Spleen (tissue), 11 donors: ENCODE results near the gene FOXB1. TPM values are rescaled to one million over a fixed set of nuclear protein-coding genes. Genes with fewer than 3 reads are reported as not detected.

Experiments
- DNase-seq: peaks from one replicate; pipeline ENCODE4 v3.0.0-alpha.2; 2020
- H3K27ac ChIP-seq, 8 donors: fragments of 200-600 bp; sonication (generic) in 7 of 8; 1 replicate in 4 of 8; 2 replicates in 4 of 8; pipeline versions ENCODE4 v1.5.0 to v1.8.0; 2016 to 2021; ENCODE audit warnings: inconsistent platforms in 4 of 8, mild to moderate bottlenecking in 4 of 8, moderate library complexity in 1 of 8
- H3K27me3 ChIP-seq, 7 donors: fragments of 200-600 bp; sonication (generic) in 6 of 7; replicated peaks in 1 of 7; 1 replicate in 4 of 7; 2 replicates in 3 of 7; pipeline versions ENCODE4 v1.5.0 to v1.8.0; 2016 to 2021; ENCODE audit warnings: inconsistent platforms in 3 of 7, mild to moderate bottlenecking in 1 of 7
- H3K36me3 ChIP-seq, 6 donors: fragments of 200-600 bp; sonication (generic) in 5 of 6; 1 replicate in 4 of 6; 2 replicates in 2 of 6; pipeline versions ENCODE4 v1.5.0 to v1.8.0; 2016 to 2021; ENCODE audit warnings: inconsistent platforms in 2 of 6
- H3K4me1 ChIP-seq, 6 donors: fragments of 200-600 bp; sonication (generic) in 5 of 6; 1 replicate in 3 of 6; 2 replicates in 3 of 6; pipeline versions ENCODE4 v1.5.0 to v1.8.0; 2016 to 2021; ENCODE audit warnings: inconsistent platforms in 3 of 6
- H3K4me3 ChIP-seq, 8 donors: fragments of 200-600 bp; sonication (generic) in 7 of 8; 1 replicate in 4 of 8; 2 replicates in 4 of 8; pipeline versions ENCODE4 v1.5.0 to v1.8.0; 2016 to 2021; ENCODE audit warnings: inconsistent platforms in 4 of 8, mild to moderate bottlenecking in 4 of 8, moderate library complexity in 2 of 8
- H3K9me3 ChIP-seq, 8 donors: fragments of 200-600 bp; sonication (generic) in 7 of 8; 1 replicate in 4 of 8; 2 replicates in 4 of 8; pipeline versions ENCODE4 v1.5.0 to v1.8.0; 2016 to 2021; ENCODE audit warnings: inconsistent platforms in 4 of 8
- CTCF ChIP-seq, 11 experiments: fragments of 200-600 bp in 7 of 11; fragments of 450-650 bp in 4 of 11; sonication (generic) in 4 of 11; IDR thresholded peaks in 8 of 11; conservative IDR thresholded peaks in 3 of 11; 1 replicate in 7 of 11; 2 replicates in 4 of 11; pipeline versions ENCODE4 v1.4.0 to v1.8.0; 2016 to 2021; ENCODE audit warnings: antibody characterized with exemption in 11 of 11, inconsistent platforms in 4 of 11, mild to moderate bottlenecking in 1 of 11
- POLR2A ChIP-seq, 3 donors: fragments of 450-650 bp; IDR thresholded peaks; one replicate each; pipeline ENCODE4 v1.5.1; 2017; ENCODE audit warnings: antibody characterized with exemption in 3 of 3, mild to moderate bottlenecking in 1 of 3
- POLR2AphosphoS5 ChIP-seq, 3 donors: sonication (generic); formaldehyde crosslinking; IDR thresholded peaks; one replicate each; pipeline ENCODE4 v1.5.1; 2017; ENCODE audit warnings: antibody characterized with exemption in 3 of 3
- WGBS, 5 donors: extraction: QIAGEN DNeasy Blood & Tissue Kit in 3 of 5; methylation state at CpG; one replicate each; pipeline versions ENCODE4 v1.1.5 to v1.1.7; 2013 to 2018; 5-methylcytosine and 5-hydroxymethylcytosine counted together
- intact Hi-C: fragments of 100-400 bp; cut with DNase I; formaldehyde crosslinking; loops from one replicate; pipeline ENCODE4 v1.15.0; 2023; ENCODE audit warnings: low total_unique reads
- polyA plus RNA-seq, 3 donors: library from polyadenylated mRNA; stranded (reverse); fragments of 200-250 nt; gene quantifications; one replicate each; pipeline ENCODE4 v1.2.1, GENCODE V29; 2013
- total RNA-seq, 7 donors: library from RNA; depleted of rRNA in 3 of 7; stranded (reverse); fragments of >200 nt in 3 of 7; fragmentation: NEBNext Ultra II Directional in 4 of 7; extraction: Animal tissue kit (Norgen Biotek cat#: 25700) in 4 of 7; gene quantifications; one replicate each; pipeline versions ENCODE4 v1.1.0 to v1.2.1, GENCODE V29; 2016 to 2021
- donor health status: healthy with polysubstance abuse.
- donor health status: DM: no; HTN: no; CAD: no; lungs with moderate emphysema.
- donor health status: DM: no; HTN: no; CAD: no.
- donor health status: Bipolar disorder and iron deficiency.
- donor health status: healthy.
- donor health status: DM: no; HTN: no; CAD: no.
- donor health status: DM: yes; HTN: yes; CAD: no.

Gene FOXB1
- total and polyA plus RNA-seq, 10 donors = 0.03 to 0.13 (median 0.08) TPM; not detected in 6

- no peak overlapping the region for H3K27ac ChIP-seq
- DNase-seq = no peak
- intact Hi-C loops = no loop called here
- 5 to 12% (median 7%) methylated on average over 6 of the region's 6 CpGs for WGBS, 5 donors
- no peak overlapping the region for H3K4me3 ChIP-seq
- H3K27me3 ChIP-seq = peaks cover 26 to 100% (median 100%) of the 10 kb centered on the region in 7 donors
- peaks cover 8 to 46% (median 24%) of the 10 kb centered on the region in 6 donors for H3K4me1 ChIP-seq
- no peaks in the 10 kb centered on the region for H3K36me3 ChIP-seq
- TF ChIP-seq CTCF (IDR thresholded peaks at IDR 0.05 in 8 of 11, conservative IDR thresholded peaks at IDR 0.05 in 3 of 11) (no peak), POLR2A (IDR thresholded peaks at IDR 0.05) (no peak), POLR2AphosphoS5 (IDR thresholded peaks at IDR 0.05) (no peak)
- H3K9me3 ChIP-seq = peaks cover 0 to 15% (median 0%) of the 10 kb centered on the region in 8 donors
These were observed 5.0 kb upstream of the FOXB1 start for GRCh38 chr15:59998950-59999611.

- intact Hi-C loops = no loop called here
- WGBS, 5 donors = 3 to 8% (median 6%) methylated on average over 23 to 28 of the region's 28 CpGs
- no peak overlapping the region for H3K4me3 ChIP-seq
- peaks cover 0 to 20% (median 0%) of the 10 kb centered on the region in 8 donors for H3K9me3 ChIP-seq
- TF ChIP-seq POLR2AphosphoS5 (IDR thresholded peaks at IDR 0.05) (no peak), POLR2A (IDR thresholded peaks at IDR 0.05) (no peak), CTCF (IDR thresholded peaks at IDR 0.05 in 8 of 11, conservative IDR thresholded peaks at IDR 0.05 in 3 of 11) (no peak)
- no peaks in the 10 kb centered on the region for H3K36me3 ChIP-seq
- peaks cover 25 to 100% (median 100%) of the 10 kb centered on the region in 7 donors for H3K27me3 ChIP-seq
- no peak for DNase-seq
- peaks cover 14 to 50% (median 29%) of the 10 kb centered on the region in 6 donors for H3K4me1 ChIP-seq
- H3K27ac ChIP-seq = no peak overlapping the region
These were observed 4.4 kb upstream of the FOXB1 start for GRCh38 chr15:59999612-60000112.

- WGBS, 5 donors = 5 to 10% (median 8%) methylated on average over 33 of the region's 33 CpGs
- H3K27ac ChIP-seq = no peak overlapping the region
- H3K4me3 ChIP-seq = no peak overlapping the region
- no peak for TF ChIP-seq POLR2A (IDR thresholded peaks at IDR 0.05)
- no peak for TF ChIP-seq CTCF (IDR thresholded peaks at IDR 0.05 in 8 of 11, conservative IDR thresholded peaks at IDR 0.05 in 3 of 11)
- DNase-seq = no peak
- H3K27me3 ChIP-seq = peaks cover 28 to 100% (median 100%) of the 10 kb centered on the region in 7 donors
- H3K9me3 ChIP-seq = peaks cover 0 to 20% (median 0%) of the 10 kb centered on the region in 8 donors
- no peaks in the 10 kb centered on the region for H3K36me3 ChIP-seq
- intact Hi-C loops = no loop called here
- H3K4me1 ChIP-seq = peaks cover 20 to 50% (median 29%) of the 10 kb centered on the region in 6 donors
These were observed 3.8 kb upstream of the FOXB1 start for GRCh38 chr15:60000113-60000823.
